CD14-positive monocyte (primary cell): ENCODE measurements around the gene CCDC33. TPM values are rescaled to one million over a fixed set of nuclear protein-coding genes. Genes with fewer than 3 reads are reported as not detected.

Experiments
- DNase-seq, 3 donors: peaks; one replicate each; pipeline ENCODE4 v3.0.0-alpha.2; 2011 to 2022
- H2AFZ ChIP-seq: 2 replicates; pipeline ENCODE4 v1.6.0; 2012; ENCODE audit warnings: mild to moderate bottlenecking, low read depth, low read length, inconsistent platforms; ENCODE audit not compliant: insufficient read depth, poor library complexity, severe bottlenecking
- H3K27ac ChIP-seq, 2 donors: 1 replicate in 1 of 2; 2 replicates in 1 of 2; pipeline ENCODE4 v1.5.1; 2012 to 2013; ENCODE audit warnings: low read length in 2 of 2, control low read depth in 1 of 2, inconsistent platforms in 1 of 2, low read depth in 1 of 2, mild to moderate bottlenecking in 1 of 2
- H3K27me3 ChIP-seq, 2 donors: one replicate each; pipeline versions ENCODE4 v1.6.0 to v1.6.1; 2011 to 2013; ENCODE audit warnings: low read length in 2 of 2; ENCODE audit not compliant: control insufficient read depth in 2 of 2, insufficient read depth in 2 of 2
- H3K36me3 ChIP-seq, 2 donors: replicated peaks in 1 of 2; 1 replicate in 1 of 2; 2 replicates in 1 of 2; pipeline versions ENCODE4 v1.5.1 to v1.6.1; 2012 to 2013; ENCODE audit warnings: low read length in 2 of 2, control low read depth in 1 of 2, inconsistent platforms in 1 of 2, mild to moderate bottlenecking in 1 of 2; ENCODE audit not compliant: insufficient read depth in 2 of 2, control insufficient read depth in 1 of 2
- H3K4me1 ChIP-seq, 2 donors: 1 replicate in 1 of 2; 2 replicates in 1 of 2; pipeline versions ENCODE4 v1.5.1 to v1.6.1; 2012 to 2013; ENCODE audit warnings: low read length in 2 of 2, control low read depth in 1 of 2, inconsistent platforms in 1 of 2, mild to moderate bottlenecking in 1 of 2, moderate library complexity in 1 of 2; ENCODE audit not compliant: insufficient read depth in 2 of 2, control insufficient read depth in 1 of 2
- H3K4me2 ChIP-seq: replicated peaks from 2 replicates; pipeline ENCODE3; 2012; ENCODE audit warnings: low read length, moderate library complexity, mild to moderate bottlenecking; ENCODE audit not compliant: poor library complexity, severe bottlenecking; ENCODE audit errors: extremely low read depth
- H3K4me3 ChIP-seq, 3 experiments: fragments of 200-600 bp in 1 of 3; sonication (generic) in 1 of 3; replicated peaks in 1 of 3; 1 replicate in 2 of 3; 2 replicates in 1 of 3; pipeline ENCODE4 v1.5.1; 2011 to 2013; ENCODE audit warnings: low read length in 3 of 3, mild to moderate bottlenecking in 3 of 3, control low read depth in 2 of 3, low read depth in 2 of 3, inconsistent platforms in 1 of 3, moderate library complexity in 1 of 3
- H3K79me2 ChIP-seq: 2 replicates; pipeline ENCODE4 v1.6.0; 2012; ENCODE audit warnings: mild to moderate bottlenecking, control low read depth, inconsistent platforms, low read length, moderate library complexity; ENCODE audit not compliant: insufficient read depth
- H3K9ac ChIP-seq: 2 replicates; pipeline ENCODE4 v1.6.0; 2017; ENCODE audit warnings: low read length, mild to moderate bottlenecking; ENCODE audit not compliant: insufficient read depth, poor library complexity, severe bottlenecking
- H3K9me3 ChIP-seq, 2 donors: replicated peaks in 1 of 2; 1 replicate in 1 of 2; 2 replicates in 1 of 2; pipeline versions ENCODE4 v1.5.1 to v1.6.1; 2012 to 2013; ENCODE audit warnings: low read length in 2 of 2, control low read depth in 1 of 2; ENCODE audit not compliant: control insufficient read depth in 1 of 2, insufficient read depth in 1 of 2
- H4K20me1 ChIP-seq: 2 replicates; pipeline ENCODE4 v1.6.0; 2012; ENCODE audit warnings: mild to moderate bottlenecking, low read length, control low read depth, moderate library complexity; ENCODE audit not compliant: insufficient read depth
- H3K27ac Mint-ChIP-seq, 7 donors: one replicate each; pipeline ENCODE4 v1.8.0; 2020; ENCODE audit warnings: mild to moderate bottlenecking in 7 of 7, mixed read lengths in 7 of 7, moderate library complexity in 6 of 7, inconsistent platforms in 2 of 7
- H3K27me3 Mint-ChIP-seq, 3 donors: one replicate each; pipeline ENCODE4 v1.8.0; 2021 to 2022; ENCODE audit warnings: low read depth in 3 of 3, mild to moderate bottlenecking in 3 of 3, mixed read lengths in 3 of 3, moderate library complexity in 3 of 3, inconsistent platforms in 1 of 3
- H3K36me3 Mint-ChIP-seq, 2 donors: one replicate each; pipeline ENCODE4 v1.8.0; 2020; ENCODE audit warnings: mixed read lengths in 2 of 2, inconsistent platforms in 1 of 2, mild to moderate bottlenecking in 1 of 2
- H3K4me1 Mint-ChIP-seq: one replicate; pipeline ENCODE4 v1.8.0; 2020; ENCODE audit warnings: mild to moderate bottlenecking, mixed read lengths
- H3K4me3 Mint-ChIP-seq, 2 donors: one replicate each; pipeline ENCODE4 v1.8.0; 2020; ENCODE audit warnings: mild to moderate bottlenecking in 2 of 2, mixed read lengths in 2 of 2, moderate library complexity in 1 of 2
- H3K9me3 Mint-ChIP-seq, 7 donors: one replicate each; pipeline ENCODE4 v1.8.0; 2020 to 2022; ENCODE audit warnings: mixed read lengths in 7 of 7, mild to moderate bottlenecking in 6 of 7, moderate library complexity in 6 of 7, inconsistent platforms in 2 of 7
- WGBS: methylation state at CpG from one replicate; pipeline ENCODE4 v1.1.5; 2013; ENCODE audit warnings: missing lambda C conversion rate; ENCODE audit not compliant: insufficient coverage; 5-methylcytosine and 5-hydroxymethylcytosine counted together
- intact Hi-C, 2 donors: fragments of 100-400 bp; cut with micrococcal nuclease; formaldehyde crosslinking; loops; one replicate each; pipeline versions ENCODE4 v1.15.0 to v1.15.1; 2023
- polyA plus RNA-seq, 3 donors: library from polyadenylated mRNA; depleted of rRNA in 1 of 3; unstranded in 2 of 3; stranded (reverse) in 1 of 3; fragments of 300-500 nt in 2 of 3; fragments of >200 nt in 1 of 3; fragmentation: Illumina TruSeq in 2 of 3; gene quantifications; 1 replicate in 2 of 3; 2 replicates in 1 of 3; pipeline ENCODE4 v1.2.3, GENCODE V29; 2012 to 2021
- TF ChIP-seq, protein P1 (sequence below): fragments of 200-600 bp; IDR thresholded peaks from one replicate; pipeline ENCODE4 v1.8.0; 2022; ENCODE audit warnings: antibody characterized with exemption, mild to moderate bottlenecking

CCDC33 gene
- polyA plus RNA-seq, 3 donors: not detected

DNA sequence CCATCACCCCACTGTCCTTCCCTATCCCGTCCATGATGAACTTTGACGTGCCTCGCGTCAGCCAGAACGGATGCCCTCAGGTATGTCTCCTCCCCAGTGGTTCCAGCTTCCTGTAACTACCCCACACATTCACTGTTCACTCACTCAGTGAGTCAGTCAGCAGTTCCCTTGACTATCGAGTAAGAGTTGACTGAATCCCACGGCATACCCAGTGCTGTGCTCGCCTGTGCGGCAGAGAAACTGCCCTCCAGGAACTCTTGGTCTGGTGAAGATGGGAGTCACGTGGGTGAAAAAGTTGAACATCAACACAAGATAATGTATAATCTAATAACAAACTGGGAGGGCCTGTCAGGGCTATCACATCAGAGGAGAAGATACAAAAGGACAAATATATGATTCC is 36.7 kb downstream of the CCDC33 start:
- Histone ChIP-seq H3K9me3 (no peaks in the 10 kb centered on the region), H4K20me1 (no peaks in the 10 kb centered on the region), H3K79me2 (no peaks in the 10 kb centered on the region), H2AFZ (no peak overlapping the region), H3K27me3 (no peaks in the 10 kb centered on the region), H3K9ac (no peak overlapping the region), H3K4me2 (no peak overlapping the region), H3K4me1 (no peaks in the 10 kb centered on the region), H3K4me3 (no peak overlapping the region), H3K27ac (no peak overlapping the region), H3K36me3 (no peaks in the 10 kb centered on the region)
- no peak overlapping the region for H3K4me3 Mint-ChIP-seq
- DNase-seq: no peak
- peaks cover 0 to 2% (median 0%) of the 10 kb centered on the region in 7 donors for H3K9me3 Mint-ChIP-seq
- H3K36me3 Mint-ChIP-seq: no peaks in the 10 kb centered on the region
- TF ChIP-seq, protein P1, sequence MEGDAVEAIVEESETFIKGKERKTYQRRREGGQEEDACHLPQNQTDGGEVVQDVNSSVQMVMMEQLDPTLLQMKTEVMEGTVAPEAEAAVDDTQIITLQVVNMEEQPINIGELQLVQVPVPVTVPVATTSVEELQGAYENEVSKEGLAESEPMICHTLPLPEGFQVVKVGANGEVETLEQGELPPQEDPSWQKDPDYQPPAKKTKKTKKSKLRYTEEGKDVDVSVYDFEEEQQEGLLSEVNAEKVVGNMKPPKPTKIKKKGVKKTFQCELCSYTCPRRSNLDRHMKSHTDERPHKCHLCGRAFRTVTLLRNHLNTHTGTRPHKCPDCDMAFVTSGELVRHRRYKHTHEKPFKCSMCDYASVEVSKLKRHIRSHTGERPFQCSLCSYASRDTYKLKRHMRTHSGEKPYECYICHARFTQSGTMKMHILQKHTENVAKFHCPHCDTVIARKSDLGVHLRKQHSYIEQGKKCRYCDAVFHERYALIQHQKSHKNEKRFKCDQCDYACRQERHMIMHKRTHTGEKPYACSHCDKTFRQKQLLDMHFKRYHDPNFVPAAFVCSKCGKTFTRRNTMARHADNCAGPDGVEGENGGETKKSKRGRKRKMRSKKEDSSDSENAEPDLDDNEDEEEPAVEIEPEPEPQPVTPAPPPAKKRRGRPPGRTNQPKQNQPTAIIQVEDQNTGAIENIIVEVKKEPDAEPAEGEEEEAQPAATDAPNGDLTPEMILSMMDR: no peak
- H3K27ac Mint-ChIP-seq: no peak overlapping the region
- H3K4me1 Mint-ChIP-seq: no peaks in the 10 kb centered on the region
- H3K27me3 Mint-ChIP-seq: peaks cover 15 to 23% (median 19%) of the 10 kb centered on the region in 3 donors
- intact Hi-C loops: no loop called here
- 96% methylated on average over 5 of the region's 10 CpGs for WGBS

DNA sequence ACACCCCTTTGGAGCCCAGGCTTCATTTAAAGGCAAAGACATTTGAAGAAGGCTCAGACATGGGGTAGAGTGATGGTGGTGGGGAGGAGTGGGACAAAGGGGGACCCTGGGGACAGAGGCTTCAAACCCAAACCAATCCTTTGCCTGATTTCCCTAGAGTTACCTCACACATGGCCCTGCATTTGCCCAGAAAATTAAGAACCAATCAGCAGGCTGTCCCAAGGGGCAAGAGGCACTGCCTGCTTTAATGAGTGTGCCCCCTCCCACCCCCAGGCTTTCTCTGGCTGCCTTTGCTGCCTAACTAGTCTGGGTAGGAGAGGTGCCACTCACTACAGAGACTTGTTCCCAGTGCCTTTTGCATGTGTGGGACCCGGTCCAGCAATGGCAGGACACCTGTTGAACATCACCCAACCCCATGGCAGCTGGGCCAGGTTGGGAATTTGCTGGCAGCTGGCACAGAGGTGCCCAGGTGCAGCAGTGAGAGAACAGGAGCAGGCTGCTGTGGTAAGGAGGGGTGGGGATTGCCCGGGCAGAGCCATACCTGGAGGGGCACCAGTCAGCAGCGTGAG is 38.4 kb downstream of the CCDC33 start:
- no peaks in the 10 kb centered on the region for H3K36me3 ChIP-seq
- H2AFZ ChIP-seq: no peak overlapping the region
- intact Hi-C loops: no loop called here
- DNase-seq: no peak
- H3K4me2 ChIP-seq: no peak overlapping the region
- H3K27me3 Mint-ChIP-seq: peaks cover 12 to 20% (median 14%) of the 10 kb centered on the region in 3 donors
- TF ChIP-seq, protein P1: no peak
- H3K36me3 Mint-ChIP-seq: no peaks in the 10 kb centered on the region
- no peaks in the 10 kb centered on the region for H3K4me1 Mint-ChIP-seq
- H3K4me3 ChIP-seq: no peak overlapping the region
- no peaks in the 10 kb centered on the region for H3K79me2 ChIP-seq
- H3K27me3 ChIP-seq: no peaks in the 10 kb centered on the region
- H3K4me1 ChIP-seq: no peaks in the 10 kb centered on the region
- no peak overlapping the region for H3K4me3 Mint-ChIP-seq
- no peak overlapping the region for H3K9ac ChIP-seq
- H3K27ac ChIP-seq: no peak overlapping the region
- WGBS: 100% methylated on average over 1 of the region's 3 CpGs
- no peak overlapping the region for H3K27ac Mint-ChIP-seq
- peaks cover 0 to 2% (median 0%) of the 10 kb centered on the region in 7 donors for H3K9me3 Mint-ChIP-seq
- no peaks in the 10 kb centered on the region for H3K9me3 ChIP-seq
- H4K20me1 ChIP-seq: no peaks in the 10 kb centered on the region
